ENCODE measurements around the gene ADAMTS7. TPM values are rescaled to one million over a fixed set of nuclear protein-coding genes. Genes with fewer than 3 reads are reported as not detected.

ADAMTS7 gene
- total and polyA plus RNA-seq, 2 of the 13 experiments (the other 11 are each of a cell fraction or from before 2014, with no cell fraction given) = 0.09 to 0.12 TPM

GRCh38 chr15:78734451-78735064, 76.7 kb downstream of the ADAMTS7 start:
- BruUV-seq (replicated peaks) = no TSS peak
- TF ChIP-seq KMT2B (CRISPR knock-in tag; IDR thresholded peaks at IDR 0.05) = no peak
- TF ChIP-seq ZBTB38 (CRISPR knock-in tag; IDR thresholded peaks at IDR 0.05) = no peak
- no peak for TF ChIP-seq U2AF1 (optimal IDR thresholded peaks at IDR 0.05; ENCODE audit: low read depth, low read length)
- no peak for TF ChIP-seq ATF4 (CRISPR knock-in tag; IDR thresholded peaks at IDR 0.05)
- TF ChIP-seq ZNF513 (CRISPR knock-in tag; conservative IDR thresholded peaks at IDR 0.05) = no peak
- no peak for TF ChIP-seq HINFP (CRISPR knock-in tag; IDR thresholded peaks at IDR 0.05; ENCODE audit: low read depth)
- no peak for TF ChIP-seq SRY (CRISPR knock-in tag; IDR thresholded peaks at IDR 0.05)
- TF ChIP-seq KLF15 (CRISPR knock-in tag; IDR thresholded peaks at IDR 0.05; ENCODE audit: borderline replicate concordance) = no peak
- no peak for TF ChIP-seq PRMT3 (CRISPR knock-in tag; IDR thresholded peaks at IDR 0.05; ENCODE audit: borderline replicate concordance, low read depth)
- no peak for TF ChIP-seq YEATS2 (CRISPR knock-in tag; IDR thresholded peaks at IDR 0.05; ENCODE audit: borderline replicate concordance)
- TF ChIP-seq ZNF275 (CRISPR knock-in tag; IDR thresholded peaks at IDR 0.05; ENCODE audit: borderline replicate concordance) = no peak
- TF ChIP-seq ZNF142 (CRISPR knock-in tag; IDR thresholded peaks at IDR 0.05) = no peak

More at GRCh38 chr15:78734451-78735064, 76.7 kb downstream of the ADAMTS7 start:
- 24% methylated on average over 8 of the region's 8 CpGs for WGBS (ENCODE audit: low lambda C conversion rate)
- no peak overlapping the region for H2AFZ ChIP-seq (ENCODE audit: low read length)
- in situ Hi-C loops (cut with HindIII; ENCODE audit: extremely low pct_ligation_motif_present, low pct_unique_long_range_greater_than_20kb) (no loop called here), intact Hi-C loops (cut with micrococcal nuclease; ENCODE audit: unreplicated experiment) (no loop called here)
- H3K27ac ChIP-seq (ENCODE audit: extremely low read length, insufficient read depth, low read length) = no peak overlapping the region
- H3K79me2 ChIP-seq (ENCODE audit: insufficient read depth, low read length) = no peaks in the 10 kb centered on the region
- H3K9ac ChIP-seq (ENCODE audit: insufficient read depth, low read depth, low read length) = no peak overlapping the region
- ChIA-PET POLR2A (no interaction called here), CTCF (ENCODE audit: low intra/inter-chr PET ratio, low total read pairs) (no interaction called here)
- no peaks in the 10 kb centered on the region for H3K36me3 ChIP-seq (replicated peaks in 1 of 2; ENCODE audit: control insufficient read depth in 1 of 2, insufficient read depth in 2 of 2, low read length in 2 of 2)
- H3K9me3 ChIP-seq (ENCODE audit: low read length) = no peaks in the 10 kb centered on the region
- H3K27me3 ChIP-seq (ENCODE audit: control insufficient read depth in 1 of 2, insufficient read depth in 2 of 2, low read length in 2 of 2) = peaks cover 0 to 16% of the 10 kb centered on the region in 2 experiments; a peak in 2 of 5 replicates
- H3K4me1 ChIP-seq (ENCODE audit: insufficient read depth, low read length) = no peaks in the 10 kb centered on the region
- ATAC-seq = no peak
- no peak for DNase-seq (ENCODE audit: low spot score)
- no peak for FAIRE-seq
- no peak overlapping the region for H3K4me3 ChIP-seq (replicated peaks in 1 of 3; ENCODE audit: insufficient read depth in 1 of 3, low read depth in 2 of 3, low read length in 3 of 3)
- H3K4me2 ChIP-seq (ENCODE audit: low read depth, low read length) = no peak overlapping the region
- no peaks in the 10 kb centered on the region for H4K20me1 ChIP-seq (ENCODE audit: insufficient read depth, low read length)
